NB4 (cell line): ENCODE measurements around the gene NPFF.
"Not testable (repeated sequence)": the region's sequence is repeated elsewhere in the genome, so short reads cannot be mapped to it uniquely, and the experiment has no call there.

Source experiments
- MAX ChIP-seq: IDR thresholded peaks from 2 replicates; pipeline ENCODE4 v1.6.1; 2011; ENCODE audit warnings: low read depth, low read length
- POLR2A ChIP-seq: IDR thresholded peaks from 2 replicates; pipeline ENCODE4 v1.6.1; 2011; ENCODE audit warnings: mild to moderate bottlenecking; ENCODE audit not compliant: insufficient read length; ENCODE audit errors: extremely low read depth
- TF ChIP-seq, protein P1 (sequence below): IDR thresholded peaks from one replicate; pipeline ENCODE4 v1.5.1; 2012; ENCODE audit warnings: low read depth, low read length

DNA sequence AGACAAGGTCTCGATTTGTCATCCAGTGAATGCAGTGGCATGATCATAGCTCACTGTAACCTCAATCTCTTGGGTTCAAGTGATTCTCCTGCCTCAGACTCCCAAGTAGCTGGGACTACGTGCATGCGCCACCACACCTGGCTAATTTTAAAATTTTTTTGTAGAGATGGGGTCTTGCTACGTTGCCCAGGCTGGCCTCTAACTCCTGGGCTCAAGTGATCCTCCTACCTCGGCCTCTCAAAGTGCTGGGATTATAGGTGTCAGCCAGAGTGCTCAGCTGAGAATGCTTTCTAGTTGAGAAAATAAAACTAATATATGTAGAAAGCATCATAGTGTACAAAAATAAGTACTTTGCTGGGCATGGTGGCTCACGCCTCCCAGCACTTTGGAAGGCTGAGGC, 41.1 kb upstream of the NPFF start:
- not testable (repeated sequence) for TF ChIP-seq POLR2A, MAX
- TF ChIP-seq, protein P1, sequence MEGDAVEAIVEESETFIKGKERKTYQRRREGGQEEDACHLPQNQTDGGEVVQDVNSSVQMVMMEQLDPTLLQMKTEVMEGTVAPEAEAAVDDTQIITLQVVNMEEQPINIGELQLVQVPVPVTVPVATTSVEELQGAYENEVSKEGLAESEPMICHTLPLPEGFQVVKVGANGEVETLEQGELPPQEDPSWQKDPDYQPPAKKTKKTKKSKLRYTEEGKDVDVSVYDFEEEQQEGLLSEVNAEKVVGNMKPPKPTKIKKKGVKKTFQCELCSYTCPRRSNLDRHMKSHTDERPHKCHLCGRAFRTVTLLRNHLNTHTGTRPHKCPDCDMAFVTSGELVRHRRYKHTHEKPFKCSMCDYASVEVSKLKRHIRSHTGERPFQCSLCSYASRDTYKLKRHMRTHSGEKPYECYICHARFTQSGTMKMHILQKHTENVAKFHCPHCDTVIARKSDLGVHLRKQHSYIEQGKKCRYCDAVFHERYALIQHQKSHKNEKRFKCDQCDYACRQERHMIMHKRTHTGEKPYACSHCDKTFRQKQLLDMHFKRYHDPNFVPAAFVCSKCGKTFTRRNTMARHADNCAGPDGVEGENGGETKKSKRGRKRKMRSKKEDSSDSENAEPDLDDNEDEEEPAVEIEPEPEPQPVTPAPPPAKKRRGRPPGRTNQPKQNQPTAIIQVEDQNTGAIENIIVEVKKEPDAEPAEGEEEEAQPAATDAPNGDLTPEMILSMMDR, result not testable (repeated sequence)
